ENCODE results near the gene TOX2. TPM values are rescaled to one million over a fixed set of nuclear protein-coding genes. Genes with fewer than 3 reads are reported as not detected.

Gene TOX2
- total RNA-seq, 1 experiment from 2014 or later, result not detected

GRCh38 chr20:43961541-43962471 is 47.2 kb downstream of the TOX2 start:
- ChIA-PET CTCF (interaction anchor here (0.6 kb wide), 1 partner anchor 300 kb away, joined by 4 read pairs; no protein-coding TSS in a partner anchor), POLR2A (no interaction called here)
- H3K27me3 ChIP-seq (replicated peaks; ENCODE audit: control insufficient read depth, insufficient read depth, low read length), result no peaks in the 10 kb centered on the region

GRCh38 chr20:43962530-43962929 is 47.9 kb downstream of the TOX2 start:
- H3K4me1 ChIP-seq, result no peaks in the 10 kb centered on the region

More at GRCh38 chr20:43961541-43962471, 47.2 kb downstream of the TOX2 start:
- no peak overlapping the region for H3K4me3 ChIP-seq (ENCODE audit: low read depth, low read length)
- Mint-ChIP-seq H3K27ac (ENCODE audit: unreplicated experiment) (no peak overlapping the region), H3K4me1 (ENCODE audit: low read depth, unreplicated experiment) (no peaks in the 10 kb centered on the region), H3K4me3 (ENCODE audit: unreplicated experiment) (no peak overlapping the region), H3K27me3 (ENCODE audit: insufficient read depth, unreplicated experiment) (peaks cover 7% of the 10 kb centered on the region), H3K36me3 (ENCODE audit: insufficient read depth, unreplicated experiment) (no peaks in the 10 kb centered on the region), H3K9me3 (ENCODE audit: unreplicated experiment) (peaks cover 17% of the 10 kb centered on the region)
- TF ChIP-seq CTCF (IDR thresholded peaks at IDR 0.05; ENCODE audit: insufficient read depth in 1 of 2, low read depth in 1 of 2, low read length in 1 of 2, severe bottlenecking in 1 of 2, unreplicated experiment in 1 of 2), result no peak
- intact Hi-C loops (cut with micrococcal nuclease; ENCODE audit: unreplicated experiment), result no loop called here
- no peaks in the 10 kb centered on the region; the same call in 1 of the 2 replicates for H3K9me3 ChIP-seq
- no TSS peak for BruUV-seq (replicated peaks)
- no peaks in the 10 kb centered on the region for H3K4me1 ChIP-seq
- H3K36me3 ChIP-seq (ENCODE audit: control insufficient read depth, insufficient read depth, low read length), result no peaks in the 10 kb centered on the region
- DNase-seq, result no peak

GRCh38 chr20:43963233-43963632 is 48.6 kb downstream of the TOX2 start:
- no peak for TF ChIP-seq CTCF (IDR thresholded peaks at IDR 0.05; ENCODE audit: insufficient read depth in 1 of 2, low read depth in 1 of 2, low read length in 1 of 2, severe bottlenecking in 1 of 2, unreplicated experiment in 1 of 2)
- POLR2A ChIA-PET, result no interaction called here
- no peak for DNase-seq
- intact Hi-C loops (cut with micrococcal nuclease; ENCODE audit: unreplicated experiment), result no loop called here
- Mint-ChIP-seq H3K27ac (ENCODE audit: unreplicated experiment) (no peak overlapping the region), H3K4me1 (ENCODE audit: low read depth, unreplicated experiment) (no peaks in the 10 kb centered on the region), H3K36me3 (ENCODE audit: insufficient read depth, unreplicated experiment) (no peaks in the 10 kb centered on the region), H3K27me3 (ENCODE audit: insufficient read depth, unreplicated experiment) (peaks cover 3% of the 10 kb centered on the region), H3K4me3 (ENCODE audit: unreplicated experiment) (no peak overlapping the region), H3K9me3 (ENCODE audit: unreplicated experiment) (peaks cover 4% of the 10 kb centered on the region)
- no TSS peak for BruUV-seq (replicated peaks)
- Histone ChIP-seq H3K4me1 (no peaks in the 10 kb centered on the region), H3K9me3 (no peaks in the 10 kb centered on the region; the same call in 1 of the 2 replicates), H3K27me3 (replicated peaks; ENCODE audit: control insufficient read depth, insufficient read depth, low read length) (no peaks in the 10 kb centered on the region), H3K4me3 (ENCODE audit: low read depth, low read length) (no peak overlapping the region), H3K36me3 (ENCODE audit: control insufficient read depth, insufficient read depth, low read length) (no peaks in the 10 kb centered on the region)
- CTCF ChIA-PET, result no interaction called here

More at GRCh38 chr20:43962530-43962929, 47.9 kb downstream of the TOX2 start:
- peaks cover 11% of the 10 kb centered on the region for H3K9me3 Mint-ChIP-seq (ENCODE audit: unreplicated experiment)
- Histone ChIP-seq H3K4me3 (ENCODE audit: low read depth, low read length) (no peak overlapping the region), H3K36me3 (ENCODE audit: control insufficient read depth, insufficient read depth, low read length) (no peaks in the 10 kb centered on the region), H3K9me3 (no peaks in the 10 kb centered on the region; the same call in 1 of the 2 replicates), H3K27me3 (replicated peaks; ENCODE audit: control insufficient read depth, insufficient read depth, low read length) (no peaks in the 10 kb centered on the region)
- DNase-seq, result no peak
- H3K4me3 Mint-ChIP-seq (ENCODE audit: unreplicated experiment), result no peak overlapping the region
- H3K36me3 Mint-ChIP-seq (ENCODE audit: insufficient read depth, unreplicated experiment), result no peaks in the 10 kb centered on the region
- peaks cover 7% of the 10 kb centered on the region for H3K27me3 Mint-ChIP-seq (ENCODE audit: insufficient read depth, unreplicated experiment)
- intact Hi-C loops (cut with micrococcal nuclease; ENCODE audit: unreplicated experiment), result no loop called here
- POLR2A ChIA-PET, result no interaction called here
- no peak overlapping the region for H3K27ac Mint-ChIP-seq (ENCODE audit: unreplicated experiment)
- no peaks in the 10 kb centered on the region for H3K4me1 Mint-ChIP-seq (ENCODE audit: low read depth, unreplicated experiment)
- CTCF ChIA-PET, result no interaction called here
- no TSS peak for BruUV-seq (replicated peaks)
- TF ChIP-seq CTCF (IDR thresholded peaks at IDR 0.05; ENCODE audit: insufficient read depth in 1 of 2, low read depth in 1 of 2, low read length in 1 of 2, severe bottlenecking in 1 of 2, unreplicated experiment in 1 of 2), result no peak

All from Caco-2 (cell line).